Osteocyte (in vitro differentiated cells): Measurements from ENCODE around the gene TM4SF4. TPM values are rescaled to one million over a fixed set of nuclear protein-coding genes. Genes with fewer than 3 reads are reported as not detected.

ENCODE experiments used
- DNase-seq: peaks from one replicate; pipeline ENCODE4 v3.0.0; 2021; ENCODE audit warnings: mixed read lengths; ENCODE audit not compliant: unreplicated experiment; ENCODE audit errors: extremely low spot score
- H3K27ac Mint-ChIP-seq: one replicate; pipeline ENCODE4 v1.8.0; 2021; ENCODE audit warnings: mild to moderate bottlenecking, mixed read lengths; ENCODE audit not compliant: unreplicated experiment
- H3K27me3 Mint-ChIP-seq: one replicate; pipeline ENCODE4 v1.8.0; 2021; ENCODE audit warnings: mixed read lengths; ENCODE audit not compliant: unreplicated experiment
- H3K36me3 Mint-ChIP-seq: one replicate; pipeline ENCODE4 v1.8.0; 2021; ENCODE audit warnings: mixed read lengths; ENCODE audit not compliant: unreplicated experiment
- H3K4me1 Mint-ChIP-seq: one replicate; pipeline ENCODE4 v1.8.0; 2021; ENCODE audit warnings: mixed read lengths; ENCODE audit not compliant: unreplicated experiment
- H3K4me3 Mint-ChIP-seq: one replicate; pipeline ENCODE4 v1.8.0; 2021; ENCODE audit warnings: mild to moderate bottlenecking, moderate library complexity, mixed read lengths; ENCODE audit not compliant: unreplicated experiment
- H3K9me3 Mint-ChIP-seq: one replicate; pipeline ENCODE4 v1.8.0; 2021; ENCODE audit warnings: mixed read lengths; ENCODE audit not compliant: unreplicated experiment
- CTCF ChIP-seq: fragments of 200-600 bp; sonication (generic); IDR thresholded peaks from 2 replicates; pipeline ENCODE4 v1.5.0; 2021; ENCODE audit warnings: antibody characterized with exemption, mild to moderate bottlenecking, moderate library complexity
- total RNA-seq: library from RNA; stranded (reverse); gene quantifications from 2 replicates; pipeline ENCODE4 v1.2.1, GENCODE V29; 2021

Gene TM4SF4
- total RNA-seq, 1 donor from 2014 or later = not detected

DNA sequence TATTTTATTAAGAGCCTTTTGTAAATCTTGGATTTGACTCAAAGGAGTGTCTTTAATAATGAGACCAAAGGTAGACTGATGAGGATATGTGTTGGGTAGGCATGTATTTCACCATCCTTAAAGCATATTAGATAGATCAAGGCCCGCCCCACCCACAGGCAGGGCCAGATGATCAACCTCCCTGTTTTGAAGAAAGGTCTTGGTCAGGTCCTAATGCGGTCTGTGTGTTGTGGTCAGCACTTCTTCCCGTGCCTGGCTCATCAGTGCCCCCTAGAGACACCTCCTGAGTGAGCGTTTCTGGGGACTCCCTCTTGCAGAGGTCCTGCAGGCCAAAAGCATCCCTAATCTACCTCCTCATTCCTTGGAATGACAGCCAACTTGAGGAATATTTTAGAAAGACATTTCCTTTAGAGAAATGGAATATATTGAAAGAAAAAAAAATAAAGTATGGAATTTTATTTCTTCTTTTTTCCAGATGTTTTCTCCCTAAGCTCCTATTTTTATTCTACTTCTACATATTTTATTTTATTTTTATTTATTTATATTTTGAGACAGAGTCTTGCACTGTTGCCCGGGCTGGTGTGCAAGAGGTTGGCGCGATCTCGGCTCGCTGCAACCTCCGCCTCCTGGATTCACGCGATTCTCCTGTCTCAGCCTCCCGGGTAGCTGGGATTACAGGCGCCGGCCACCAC lies 6.0 kb downstream of the TM4SF4 start:
- Mint-ChIP-seq H3K27ac (peak overlapping the region; percentile 74), H3K4me1 (peaks cover 13% of the 10 kb centered on the region), H3K9me3 (no peaks in the 10 kb centered on the region), H3K27me3 (no peaks in the 10 kb centered on the region), H3K36me3 (no peaks in the 10 kb centered on the region), H3K4me3 (no peak overlapping the region)
- peak; percentile 87 for DNase-seq
- peak; percentile 91 for TF ChIP-seq CTCF

GRCh38 chr3:149481056-149481455 lies 6.6 kb downstream of the TM4SF4 start:
- no peak for TF ChIP-seq CTCF
- no peaks in the 10 kb centered on the region for H3K9me3 Mint-ChIP-seq
- H3K27me3 Mint-ChIP-seq = no peaks in the 10 kb centered on the region
- H3K27ac Mint-ChIP-seq = no peak overlapping the region
- no peak overlapping the region for H3K4me3 Mint-ChIP-seq
- peaks cover 11% of the 10 kb centered on the region for H3K4me1 Mint-ChIP-seq
- DNase-seq = no peak
- H3K36me3 Mint-ChIP-seq = no peaks in the 10 kb centered on the region

GRCh38 chr3:149481491-149481890 lies 7.0 kb downstream of the TM4SF4 start:
- H3K27ac Mint-ChIP-seq = no peak overlapping the region
- H3K36me3 Mint-ChIP-seq = no peaks in the 10 kb centered on the region
- no peaks in the 10 kb centered on the region for H3K27me3 Mint-ChIP-seq
- DNase-seq = no peak
- no peak for TF ChIP-seq CTCF
- H3K4me3 Mint-ChIP-seq = no peak overlapping the region
- H3K9me3 Mint-ChIP-seq = no peaks in the 10 kb centered on the region
- H3K4me1 Mint-ChIP-seq = peaks cover 13% of the 10 kb centered on the region

GRCh38 chr3:149486726-149487125 lies 12.2 kb downstream of the TM4SF4 start:
- Mint-ChIP-seq H3K27me3 (no peaks in the 10 kb centered on the region), H3K27ac (no peak overlapping the region)

More at GRCh38 chr3:149486726-149487125, 12.2 kb downstream of the TM4SF4 start:
- no peaks in the 10 kb centered on the region for H3K9me3 Mint-ChIP-seq
- H3K36me3 Mint-ChIP-seq = no peaks in the 10 kb centered on the region
- TF ChIP-seq CTCF = no peak
- DNase-seq = no peak
- H3K4me1 Mint-ChIP-seq = peaks cover 10% of the 10 kb centered on the region
- H3K4me3 Mint-ChIP-seq = no peak overlapping the region
